Fibroblast of mammary gland (primary cell): Measurements from ENCODE around the gene ANKRD11.

Source experiments
- DNase-seq: peaks from one replicate; pipeline ENCODE4 v3.0.0-alpha.2; 2010; ENCODE audit warnings: low read depth
- H3K4me3 ChIP-seq: 2 replicates; pipeline ENCODE4 v1.5.1; 2011; ENCODE audit warnings: low read depth, mild to moderate bottlenecking, low read length, moderate library complexity; ENCODE audit not compliant: control insufficient read depth
- CTCF ChIP-seq: conservative IDR thresholded peaks from 2 replicates; pipeline ENCODE4 v1.5.1; 2011; ENCODE audit warnings: low read depth, low read length, inconsistent platforms; ENCODE audit not compliant: control insufficient read depth, insufficient read depth

Gene ANKRD11

GRCh38 chr16:89344458-89344834 is 145.9 kb downstream of the ANKRD11 start:
- no peak overlapping the region for H3K4me3 ChIP-seq
- TF ChIP-seq CTCF: no peak
- DNase-seq: no peak

- DNase-seq: peak; percentile 73
- H3K4me3 ChIP-seq: no peak overlapping the region
- no peak for TF ChIP-seq CTCF
These were observed 146.6 kb downstream of the ANKRD11 start for GRCh38 chr16:89343501-89344457.

DNA sequence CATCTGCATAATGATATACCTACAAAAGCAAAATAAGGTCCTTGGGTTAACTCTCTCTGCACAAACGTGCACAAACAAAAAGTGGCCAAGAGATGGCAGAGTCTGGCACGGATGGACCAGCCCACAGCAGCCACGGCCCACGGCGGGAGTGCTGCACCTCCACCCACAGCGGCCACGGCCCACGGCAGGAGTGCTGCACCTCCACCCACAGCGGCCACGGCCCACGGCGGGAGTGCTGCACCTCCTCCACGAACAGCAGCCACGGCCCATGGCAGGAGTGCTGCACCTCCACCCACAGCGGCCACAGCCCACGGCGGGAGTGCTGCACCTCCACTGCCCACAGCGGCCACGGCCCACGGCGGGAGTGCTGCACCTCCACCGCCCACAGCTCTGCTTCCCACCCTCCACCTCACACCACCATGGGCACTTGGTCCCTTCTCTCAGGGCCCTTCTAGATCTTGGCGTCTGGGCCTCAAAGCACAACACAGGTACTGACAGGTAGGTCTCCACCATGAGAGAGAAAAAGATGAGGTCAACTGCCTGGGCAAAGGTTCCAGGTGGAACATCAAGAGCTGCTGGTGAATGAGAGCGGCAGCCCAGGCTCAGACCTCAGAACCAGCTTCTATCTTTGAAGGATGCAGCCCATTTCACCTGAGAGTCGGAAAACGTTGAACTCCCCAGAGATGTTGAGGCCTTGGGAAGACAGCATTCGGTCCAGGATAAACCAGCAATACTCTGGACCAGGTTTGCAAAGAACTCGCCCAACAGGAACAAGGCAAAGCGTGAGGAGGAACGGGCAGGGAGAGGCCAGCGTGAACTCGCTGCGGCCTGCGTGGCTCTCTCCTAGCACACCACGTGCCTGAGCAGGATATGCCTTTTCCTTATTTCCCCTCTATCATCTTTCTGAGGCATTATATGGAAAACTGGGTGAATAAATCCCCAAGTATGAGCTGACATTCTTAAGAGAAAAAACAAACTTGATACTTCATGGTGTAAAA is 148.4 kb downstream of the ANKRD11 start:
- no peak overlapping the region for H3K4me3 ChIP-seq
- TF ChIP-seq CTCF: no peak
- no peak for DNase-seq

DNA sequence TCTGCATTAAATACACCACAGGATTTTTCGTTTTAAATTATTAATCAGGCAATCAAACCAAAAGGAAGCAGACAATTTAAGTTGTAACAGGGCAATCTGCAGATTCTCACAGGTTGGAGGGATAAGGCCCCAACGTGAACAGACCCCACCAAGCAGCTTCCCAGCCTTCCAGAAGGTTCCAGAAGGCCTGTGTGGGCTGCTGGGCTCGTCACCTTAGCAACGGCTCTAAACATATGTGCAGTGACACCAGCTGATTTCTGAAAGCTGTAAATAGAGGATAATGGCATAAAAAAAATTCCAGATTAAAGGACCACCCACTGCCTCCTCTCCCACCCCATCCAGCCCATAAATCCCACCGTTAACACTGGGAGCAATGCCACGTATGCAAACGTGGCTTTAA is 149.1 kb downstream of the ANKRD11 start:
- no peak overlapping the region for H3K4me3 ChIP-seq
- no peak for DNase-seq
- no peak for TF ChIP-seq CTCF

- no peak for DNase-seq
- no peak for TF ChIP-seq CTCF
- H3K4me3 ChIP-seq: no peak overlapping the region
These were observed 151.5 kb downstream of the ANKRD11 start for GRCh38 chr16:89338863-89339262.

DNA sequence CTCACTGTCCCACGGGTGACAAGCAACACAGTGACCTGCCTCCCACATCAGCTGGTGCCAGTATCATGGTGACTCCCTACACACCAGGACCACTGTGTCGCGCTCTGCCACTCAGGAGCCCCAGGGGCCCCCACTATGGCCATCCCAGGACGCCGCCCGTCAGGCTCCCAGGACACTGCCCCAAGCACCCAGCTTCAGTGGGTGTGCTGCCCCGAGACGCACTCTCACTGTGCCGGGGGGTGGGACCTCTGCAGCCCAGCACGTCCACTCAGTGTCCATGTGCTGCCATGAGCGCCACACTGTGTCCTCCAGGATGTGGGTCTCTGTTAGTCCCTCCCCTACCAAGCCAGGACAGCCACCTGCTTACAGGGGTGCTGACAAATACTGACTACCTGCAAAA is 152.4 kb downstream of the ANKRD11 start:
- TF ChIP-seq CTCF: no peak
- H3K4me3 ChIP-seq: no peak overlapping the region
- no peak for DNase-seq
